ENCODE measurements around the gene FREM3.
"Not testable (repeated sequence)": the region's sequence is repeated elsewhere in the genome, so short reads cannot be mapped to it uniquely, and the experiment has no call there.

The FREM3 gene

DNA sequence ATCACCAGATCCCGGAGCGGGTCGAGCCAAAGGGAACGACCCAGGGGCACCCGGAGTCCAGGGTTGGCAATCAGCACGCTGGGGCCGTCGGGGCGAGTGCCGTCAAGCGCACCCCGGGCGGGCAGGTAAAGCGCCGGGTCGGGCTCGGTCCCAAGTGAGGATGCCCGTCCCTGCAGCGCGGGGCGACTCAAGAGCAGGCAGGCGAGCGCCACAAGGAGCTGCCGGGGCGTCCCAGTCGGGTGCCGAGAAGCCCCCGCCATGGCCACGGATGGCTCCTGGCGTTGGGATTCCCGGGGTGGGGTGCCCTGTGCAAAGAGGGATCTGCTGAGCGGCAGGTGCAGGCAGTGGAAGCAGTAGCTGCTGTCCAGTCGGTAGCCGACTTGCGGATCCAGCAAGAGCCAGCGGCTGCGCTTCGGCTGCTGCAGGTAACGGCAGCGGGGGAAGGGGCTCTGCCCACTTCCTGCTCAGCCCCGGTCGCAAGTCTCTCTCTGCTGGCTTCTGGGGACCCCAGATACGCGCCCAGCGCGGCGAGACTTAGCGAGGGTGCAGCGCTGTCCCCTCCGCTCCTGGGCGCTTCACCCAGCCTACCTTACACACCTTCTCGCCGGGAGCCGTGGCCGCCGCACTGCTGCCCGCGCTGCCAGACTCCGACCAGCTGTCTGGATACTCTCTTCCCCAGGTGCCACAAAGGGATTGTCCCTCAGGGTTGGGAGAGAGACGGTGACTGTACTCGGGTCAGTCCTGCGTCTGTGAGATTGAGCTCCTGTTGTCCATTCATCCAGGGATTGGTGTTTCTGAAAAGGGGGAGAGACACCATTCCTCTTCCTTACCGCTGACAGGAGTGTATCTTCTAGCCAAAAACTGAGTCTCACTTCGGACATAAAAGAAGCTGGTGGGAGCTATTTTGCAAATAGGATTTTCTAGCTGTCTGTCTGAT, at the start of gene FREM3:
Gene FREM3 (minus strand): TSS at position 260 of the 937 bp plus-strand sequence. CDS start 0 bp downstream, at position 260.
- no peak for DNase-seq

DNA sequence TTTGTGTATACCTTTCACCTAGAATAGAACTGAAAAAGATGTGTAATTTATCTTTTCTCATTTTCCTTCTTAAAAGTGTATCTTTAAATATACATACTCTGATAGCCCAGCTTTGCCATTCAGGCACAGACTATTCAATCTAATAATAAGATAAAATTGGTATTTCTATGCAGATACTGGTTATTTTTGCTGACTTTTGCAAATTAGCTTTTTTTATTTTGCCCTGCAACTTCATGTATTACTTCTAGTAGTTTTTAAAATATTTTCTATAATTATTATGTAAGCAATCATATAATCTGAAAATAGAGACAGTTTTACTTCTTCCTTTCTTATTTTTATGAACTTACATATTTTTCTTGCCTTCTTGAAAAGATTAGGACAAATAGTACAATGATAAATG, 45.4 kb upstream of the FREM3 start:
- no peak for DNase-seq

DNA sequence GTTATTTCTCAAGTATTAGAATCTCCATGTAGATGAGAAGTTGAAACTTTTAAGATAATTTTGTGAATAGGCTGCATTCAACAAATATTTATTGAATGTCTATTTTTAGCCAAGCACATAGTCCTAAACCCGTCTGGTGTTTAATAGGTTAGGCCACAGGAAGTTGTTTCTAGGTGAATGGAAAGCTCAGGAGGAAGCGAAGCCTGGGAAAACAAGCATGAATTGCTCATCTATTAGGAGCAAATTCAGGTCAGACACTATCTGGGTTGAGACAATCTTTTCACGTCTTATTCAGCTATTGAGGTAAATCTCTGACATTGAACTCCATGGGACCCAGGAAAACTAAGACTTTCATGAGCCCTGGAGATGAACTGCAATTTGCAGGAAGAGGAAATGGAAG, 43.1 kb upstream of the FREM3 start:
- no peak for DNase-seq

DNA sequence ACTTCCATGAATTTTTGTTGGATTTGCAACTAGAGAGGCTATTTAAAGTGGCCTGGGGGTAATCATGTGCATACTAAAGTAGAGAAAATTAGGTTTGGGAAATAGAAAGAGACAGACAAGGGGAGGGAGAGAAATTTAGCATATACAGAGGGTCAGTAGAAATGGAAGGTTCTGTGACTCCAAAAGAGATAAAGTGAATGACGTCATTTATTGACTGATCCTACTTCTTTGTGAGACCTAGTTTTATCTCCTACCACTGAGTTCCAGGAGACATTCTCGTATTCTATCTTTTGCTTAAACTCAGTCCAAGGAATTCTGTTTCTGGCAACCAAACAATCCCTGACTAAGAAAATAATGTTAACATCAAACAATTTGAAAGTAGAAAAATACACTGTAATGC, 42.4 kb upstream of the FREM3 start:
- no peak for DNase-seq

DNA sequence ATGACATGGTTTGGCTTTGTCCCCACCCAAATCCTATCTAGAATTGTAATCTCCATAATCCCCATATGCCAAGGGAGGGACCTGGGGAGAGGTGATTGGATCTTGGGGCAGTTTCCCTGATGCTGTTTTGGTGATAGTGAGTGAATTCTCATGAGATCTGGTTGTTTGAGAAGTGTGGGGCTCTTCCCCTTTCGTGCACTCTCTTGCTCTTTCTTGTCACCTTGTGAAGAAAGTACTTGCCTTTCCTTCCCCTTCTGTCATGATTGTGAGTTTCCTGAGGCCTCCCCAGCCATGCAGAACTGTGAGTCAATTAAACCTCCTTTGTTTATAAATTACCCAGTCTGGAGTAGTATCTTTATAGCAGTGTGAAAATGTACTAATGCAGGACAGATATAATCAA, 36.4 kb upstream of the FREM3 start:
- DNase-seq, result no peak

DNA sequence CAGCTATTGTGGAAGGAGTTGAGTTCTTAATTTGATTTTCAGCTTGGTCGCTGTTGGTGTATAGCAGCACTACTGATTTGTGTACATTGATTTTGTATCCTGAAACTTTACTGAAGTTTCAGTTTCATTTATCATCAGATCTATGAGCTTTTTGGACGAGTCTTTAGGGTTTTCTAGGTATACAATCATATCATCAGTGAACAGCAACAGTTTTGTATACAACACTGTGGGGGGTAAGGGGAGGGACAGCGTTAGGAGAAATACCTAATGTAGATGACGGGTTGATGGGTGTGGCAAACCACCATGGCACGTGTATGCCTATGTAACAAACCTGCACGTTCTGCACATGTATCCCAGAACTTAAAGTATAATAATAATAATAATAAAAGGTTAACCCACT, 35.6 kb upstream of the FREM3 start:
- DNase-seq, result not testable (repeated sequence)

DNA sequence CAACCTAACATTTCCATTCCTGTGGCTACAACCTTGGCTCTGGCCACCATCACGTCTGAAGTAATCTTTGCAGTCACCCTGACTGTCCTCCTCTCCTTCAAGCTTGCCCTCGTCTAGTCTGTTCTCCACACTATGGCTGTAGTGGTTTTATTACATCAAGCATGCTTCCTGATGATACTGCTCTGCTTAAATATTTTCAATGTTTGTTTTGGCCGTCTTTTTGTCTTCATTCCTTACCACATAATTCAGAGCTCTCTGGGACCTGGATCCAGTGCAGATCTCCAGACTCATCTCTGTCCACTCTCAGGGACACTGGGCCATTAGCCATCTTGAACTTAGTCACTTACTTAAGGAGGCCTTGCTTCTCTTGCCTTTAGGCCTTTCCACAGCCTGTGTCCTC, 27.7 kb upstream of the FREM3 start:
- DNase-seq, result no peak

DNA sequence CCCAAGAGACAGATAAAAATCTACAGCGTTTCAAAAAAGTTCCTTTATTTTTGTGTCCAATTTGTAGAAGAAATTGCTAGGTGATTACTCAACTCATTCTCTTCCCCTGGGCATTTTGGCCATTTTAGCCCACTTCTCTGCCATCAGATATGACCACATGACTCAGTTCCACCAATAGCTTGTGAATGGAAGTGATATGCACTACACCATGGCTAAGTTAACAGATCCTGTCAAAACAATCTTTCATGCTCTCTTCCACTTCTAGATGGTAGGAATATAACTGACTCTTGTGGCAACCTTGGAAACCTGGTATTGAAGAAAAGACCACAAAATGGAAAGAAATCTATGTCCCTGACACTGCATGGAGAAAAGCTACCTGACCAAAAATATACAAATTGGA, 26.2 kb upstream of the FREM3 start:
- DNase-seq, result no peak

DNA sequence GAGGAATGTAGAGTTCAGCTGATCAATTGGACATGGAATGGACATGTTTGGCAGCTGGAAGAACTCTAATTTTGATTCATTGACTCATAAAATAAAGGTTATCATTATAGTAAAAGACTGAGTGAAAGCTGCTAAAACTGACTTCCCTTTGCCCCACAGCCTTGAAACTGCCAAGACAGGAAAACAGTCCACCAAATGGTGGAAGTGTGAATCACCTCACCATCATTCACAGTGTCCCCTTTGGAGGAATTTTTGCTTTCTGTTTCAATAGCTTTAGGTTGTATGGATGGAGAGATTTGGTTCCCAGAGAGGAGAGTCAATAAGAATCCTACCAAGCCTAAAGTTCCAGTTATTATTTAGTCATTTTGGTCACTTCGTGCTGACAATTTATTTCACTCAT, 20.8 kb upstream of the FREM3 start:
- DNase-seq, result no peak

DNA sequence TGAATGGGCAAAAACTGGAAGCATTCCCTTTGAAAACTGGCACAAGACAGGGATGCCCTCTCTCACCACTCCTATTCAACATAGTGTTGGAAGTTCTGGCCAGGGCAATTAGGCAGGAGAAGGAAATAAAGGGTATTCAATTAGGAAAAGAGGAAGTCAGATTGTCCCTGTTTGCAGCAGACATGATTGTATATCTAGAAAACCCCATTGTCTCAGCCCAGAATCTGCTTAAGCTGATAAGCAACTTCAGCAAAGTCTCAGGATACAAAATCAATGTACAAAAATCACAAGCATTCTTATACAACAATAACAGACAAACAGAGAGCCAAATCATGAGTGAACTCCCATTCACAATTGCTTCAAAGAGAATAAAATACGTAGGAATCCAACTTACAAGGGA, 18.3 kb upstream of the FREM3 start:
- not testable (repeated sequence) for DNase-seq

DNA sequence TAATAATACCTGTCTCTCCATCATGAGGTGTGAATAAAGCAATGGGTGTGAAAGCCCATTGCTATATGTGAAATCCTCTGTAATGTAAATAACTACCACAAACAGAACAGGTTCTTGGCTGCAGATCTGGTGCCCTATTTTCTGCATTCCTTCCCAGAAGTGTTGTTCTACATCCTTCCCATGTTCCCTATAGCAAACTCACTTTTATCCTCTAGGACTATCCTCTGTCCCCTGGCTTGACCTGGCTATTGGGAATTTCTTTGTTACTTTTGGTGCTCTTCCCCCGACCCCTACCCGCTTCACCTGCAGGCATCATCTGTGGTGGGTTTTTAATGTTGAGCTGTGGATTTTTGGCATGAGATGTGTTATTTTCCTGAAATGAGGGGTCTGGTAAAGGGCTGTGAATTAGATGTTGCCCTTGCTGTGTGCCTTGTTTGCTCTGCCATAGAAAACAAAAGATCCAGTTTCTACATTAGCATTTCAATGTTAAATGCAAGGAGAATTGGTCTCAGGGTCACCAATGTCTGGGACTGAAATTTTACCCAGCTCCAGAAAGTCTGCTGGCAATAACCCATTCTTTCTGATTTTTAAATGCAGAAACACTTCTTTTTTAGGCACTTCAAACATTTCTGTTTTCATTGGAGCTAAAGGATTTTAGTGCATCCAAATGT, 13.6 kb upstream of the FREM3 start:
- no peak for DNase-seq

DNA sequence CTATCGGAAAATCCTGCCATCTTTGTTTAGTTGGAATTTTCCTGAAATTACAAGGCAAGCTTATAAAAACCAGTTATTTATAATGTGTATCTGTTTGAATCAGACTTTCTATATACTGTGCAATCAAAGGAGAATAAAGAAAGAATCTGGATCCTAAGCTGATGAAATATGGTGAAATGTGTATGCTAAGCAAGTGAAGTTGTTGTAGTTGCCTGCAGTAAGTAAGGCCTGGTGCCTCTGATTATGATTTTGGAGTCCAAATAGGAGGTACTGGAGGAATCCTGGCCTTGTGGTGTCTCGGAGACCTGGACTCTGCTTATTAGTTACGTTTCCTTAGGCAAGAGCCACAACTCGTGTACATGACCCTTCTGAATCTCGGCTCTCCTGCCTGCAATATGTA, 13.1 kb upstream of the FREM3 start:
- no peak for DNase-seq

DNA sequence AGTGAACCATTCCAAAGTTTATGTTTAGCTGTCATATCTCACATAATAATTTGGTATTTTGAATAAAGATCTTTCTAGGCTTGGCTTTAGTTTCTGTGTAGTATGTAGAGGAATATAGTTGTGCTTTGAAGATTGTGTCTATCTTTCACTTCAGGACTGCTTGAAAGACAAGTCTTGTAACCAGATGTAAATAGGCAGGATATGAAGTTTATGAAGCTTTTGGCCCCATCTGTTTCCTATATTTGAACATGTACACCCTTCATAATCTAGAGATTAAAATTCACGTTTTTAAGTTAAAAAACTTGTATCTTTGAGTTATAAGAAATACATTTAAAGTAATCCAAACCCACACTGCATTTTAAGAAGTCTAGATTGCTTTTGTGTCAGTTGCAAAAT, 11.7 kb upstream of the FREM3 start:
- no peak for DNase-seq

DNA sequence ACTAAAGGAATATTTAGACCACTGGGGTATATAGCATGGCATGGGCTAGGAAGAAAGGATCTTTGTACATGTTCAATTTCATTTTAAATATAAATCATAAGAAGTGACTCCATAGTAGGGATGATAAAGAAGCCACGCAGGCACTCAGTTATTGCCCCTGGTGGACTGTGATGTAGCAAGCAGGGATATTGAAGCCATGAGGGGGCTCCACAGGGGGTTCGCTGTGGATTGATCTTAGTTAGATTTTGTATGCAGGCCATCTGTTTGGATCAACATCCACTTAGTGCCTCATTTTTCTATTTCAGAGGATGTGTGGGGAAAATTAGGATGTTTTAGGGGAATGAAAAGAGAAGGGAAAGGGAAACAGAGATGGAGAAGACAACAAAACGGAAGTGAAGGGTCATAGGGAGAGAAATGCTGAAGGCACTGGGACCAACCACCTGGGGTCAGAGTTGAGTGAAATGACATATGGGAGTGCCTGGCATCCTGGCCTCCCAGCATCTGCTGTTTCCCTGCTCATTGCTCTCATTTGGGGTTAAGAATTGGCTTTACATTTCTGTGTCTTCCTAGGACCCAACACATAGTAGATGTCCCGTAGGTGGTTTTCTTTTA, 11.2 kb upstream of the FREM3 start:
- DNase-seq, result no peak

DNA sequence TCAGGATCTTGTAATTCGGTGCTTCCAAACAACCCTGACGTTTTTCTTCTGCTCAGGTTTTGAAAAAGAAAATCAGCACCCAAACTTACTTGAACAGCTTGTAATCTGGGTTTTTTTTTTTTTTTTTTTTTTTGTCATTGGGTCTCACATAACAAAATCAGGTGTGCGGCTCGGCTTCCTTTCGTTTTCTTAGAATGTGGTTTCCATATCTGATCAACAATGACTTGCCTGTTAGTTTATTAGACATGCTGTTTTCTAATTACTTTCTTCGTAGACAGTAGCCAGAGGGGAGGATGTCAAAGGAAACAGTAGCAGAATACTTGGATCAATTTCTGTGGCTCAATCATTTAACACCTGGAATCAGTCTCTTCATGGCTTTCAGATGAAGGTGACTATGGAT, 890 bp upstream of the FREM3 start:
- no peak for DNase-seq

DNA sequence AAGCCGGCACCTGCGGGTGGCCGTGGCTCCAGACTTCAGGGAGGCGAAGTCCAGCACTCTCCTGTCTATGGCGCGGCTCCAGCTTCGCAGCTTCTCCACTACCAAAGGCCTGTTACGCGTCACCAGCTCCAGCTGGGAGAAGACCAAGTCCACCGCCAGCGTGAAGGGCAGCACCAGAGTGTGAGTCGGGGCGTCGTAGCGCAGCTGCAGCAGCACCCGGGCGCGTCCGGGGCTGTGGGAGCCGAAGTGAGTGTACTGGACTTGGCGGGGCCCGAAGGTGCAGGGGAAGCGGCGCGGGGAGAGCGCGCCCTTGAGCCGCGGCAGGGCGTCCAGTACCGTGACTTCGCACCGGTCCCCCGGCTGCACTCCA, 444 bp downstream of the FREM3 start:
- no peak for DNase-seq

DNA sequence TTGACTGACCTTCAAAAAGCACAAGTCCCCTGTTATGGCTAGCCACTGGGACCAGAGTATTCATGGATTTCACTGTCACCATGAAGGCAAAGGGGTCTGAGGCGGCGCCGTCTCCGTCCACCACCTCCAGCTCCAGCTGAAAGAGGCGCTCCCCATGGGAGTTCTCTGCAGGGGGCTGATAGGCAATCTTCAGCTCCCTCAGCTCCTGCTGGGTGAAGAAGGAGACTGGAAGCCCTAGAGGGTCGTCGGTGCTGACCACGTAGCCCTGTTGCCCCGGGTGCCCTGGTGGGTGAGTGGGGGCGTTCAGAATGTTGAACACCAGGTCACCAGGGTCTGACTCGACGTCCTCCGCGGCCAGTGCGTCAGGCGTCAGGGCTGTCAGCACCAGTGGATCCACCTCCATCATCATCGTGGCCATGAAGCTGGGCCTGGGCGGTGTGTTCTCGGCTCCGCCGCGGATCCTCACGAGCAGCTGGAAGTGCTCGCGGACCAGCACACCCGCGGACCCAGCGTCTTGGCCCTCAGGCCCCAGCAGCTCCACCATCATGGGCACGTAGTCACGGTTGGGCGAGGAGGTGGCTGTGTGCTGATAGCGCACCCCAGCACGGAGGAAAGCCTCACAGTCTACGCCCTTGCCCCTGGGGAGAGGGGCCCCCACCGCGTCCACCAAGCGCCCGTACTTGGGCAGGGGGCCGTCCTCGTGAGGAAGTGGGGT, 987 bp downstream of the FREM3 start:
- no peak for DNase-seq

DNA sequence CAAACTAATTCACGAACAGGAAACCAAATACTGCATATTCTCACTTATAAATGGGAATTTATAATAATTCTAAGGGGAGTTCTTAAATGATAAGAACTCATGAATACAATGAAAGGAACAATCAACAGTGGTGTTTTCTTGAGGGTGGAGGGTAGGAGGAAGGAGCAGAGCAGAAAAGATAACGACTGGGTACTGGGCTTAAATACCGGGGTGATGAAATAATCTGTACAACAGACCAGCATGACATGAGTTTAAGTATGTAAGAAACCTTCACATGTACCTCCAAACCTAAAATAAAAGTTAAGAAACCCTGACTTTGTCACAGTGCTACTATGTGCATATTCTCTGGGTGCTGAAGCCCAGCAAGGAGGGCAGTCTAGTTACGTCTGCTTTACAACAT, 6.6 kb downstream of the FREM3 start:
- DNase-seq, result no peak

DNA sequence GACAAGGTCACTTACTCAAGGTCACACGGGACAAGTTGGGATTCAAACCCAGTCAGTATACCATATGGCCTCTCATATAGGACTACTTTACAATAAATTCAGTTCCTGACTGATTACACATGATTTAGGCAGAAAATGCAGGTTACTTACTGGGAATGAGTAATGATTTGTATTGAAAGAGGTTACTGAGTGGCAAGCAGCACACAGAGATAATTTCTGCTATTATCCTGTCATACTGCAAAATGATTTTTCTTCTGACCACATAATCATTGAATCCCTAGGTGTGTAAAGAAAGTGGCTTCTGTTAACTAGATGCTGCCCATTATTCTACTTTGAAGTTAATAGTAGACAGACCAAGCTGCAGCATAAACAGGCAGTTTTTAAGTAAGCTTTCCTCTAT, 8.2 kb downstream of the FREM3 start:
- no peak for DNase-seq

DNA sequence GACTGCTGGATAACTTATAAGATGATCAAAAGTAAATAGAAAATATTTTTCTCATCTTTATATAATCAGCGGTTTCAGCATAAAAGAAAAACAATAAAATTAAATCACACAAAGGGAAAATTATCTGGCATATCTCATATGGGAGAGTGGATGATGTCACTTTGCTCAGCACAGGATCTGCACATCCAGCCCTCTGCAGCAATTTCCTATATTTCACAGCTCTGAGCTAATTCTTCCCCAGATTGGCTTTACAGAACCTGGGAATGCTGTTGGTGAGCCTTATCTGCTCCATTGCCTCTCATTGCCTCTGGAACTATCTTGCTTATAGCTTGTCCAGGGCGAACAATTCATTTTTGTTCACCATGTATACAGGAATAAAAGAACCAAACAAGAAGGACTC, 21.0 kb downstream of the FREM3 start:
- DNase-seq, result no peak

DNA sequence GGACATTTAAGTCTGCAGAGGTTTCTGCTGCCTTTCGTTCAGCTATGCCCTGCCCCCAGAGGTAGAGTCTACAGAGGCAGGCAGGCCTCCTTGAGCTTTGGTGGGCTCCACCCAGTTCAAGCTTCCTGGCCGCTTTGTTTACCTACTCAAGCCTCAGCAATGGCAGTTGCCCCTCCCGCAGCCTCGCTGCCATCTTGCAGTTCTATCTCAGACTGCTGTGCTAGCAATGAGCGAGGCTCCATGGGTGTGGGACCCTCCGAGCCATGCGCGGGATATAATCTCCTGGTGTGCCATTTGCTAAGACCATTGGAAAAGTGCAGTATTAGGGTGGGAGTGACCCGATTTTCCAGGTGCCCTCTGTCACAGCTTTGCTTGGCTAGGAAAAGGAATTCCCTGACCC, 26.8 kb downstream of the FREM3 start:
- not testable (repeated sequence) for DNase-seq

DNA sequence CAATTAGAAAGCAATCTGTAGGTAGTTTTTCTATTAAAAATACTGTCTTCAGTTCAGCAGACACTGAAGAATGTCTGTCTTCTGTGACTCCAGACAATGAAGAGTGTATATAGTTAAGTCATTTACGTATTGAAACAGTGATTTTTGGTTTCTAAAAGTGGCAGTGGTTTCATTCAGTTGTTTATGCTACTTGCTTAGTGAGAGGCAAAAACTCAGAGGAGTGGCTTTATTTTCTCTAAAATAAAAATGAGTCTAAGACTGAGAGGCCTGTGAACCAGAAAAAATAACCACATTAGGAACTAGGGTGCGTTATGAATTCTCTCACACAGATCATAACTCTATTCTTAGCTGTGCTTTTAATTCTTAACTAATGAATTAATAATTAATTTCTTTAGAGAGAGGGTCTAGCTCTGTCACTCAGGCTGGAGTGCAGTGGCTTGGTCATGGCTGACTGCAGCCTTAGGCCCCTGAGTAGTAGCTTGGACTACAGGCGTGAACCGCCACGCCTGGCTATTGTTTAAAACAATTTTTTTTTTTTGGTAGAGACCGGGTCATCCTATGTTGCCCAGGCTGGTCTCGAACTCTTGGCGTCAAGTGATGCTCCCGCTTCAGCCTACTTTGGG, 31.4 kb downstream of the FREM3 start:
- DNase-seq, result no peak

DNA sequence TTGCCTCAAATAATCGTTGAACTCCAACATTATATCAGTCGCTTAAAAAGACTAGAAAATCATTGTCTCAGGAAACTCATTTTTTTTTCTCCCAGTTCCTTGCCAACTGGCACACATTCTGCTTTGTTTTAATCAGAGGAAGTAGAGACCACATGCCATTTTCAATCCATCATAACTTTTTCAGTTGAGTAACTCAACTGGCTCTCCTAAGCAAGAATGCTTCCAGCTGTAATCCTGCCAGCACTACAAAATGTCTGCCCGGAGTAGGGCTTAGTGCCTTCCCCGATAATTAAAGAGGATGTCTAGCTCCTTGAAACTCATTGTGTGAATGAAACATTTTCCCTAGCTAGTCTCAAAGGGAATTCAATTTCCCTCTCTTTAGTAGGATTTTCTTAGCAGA, 33.0 kb downstream of the FREM3 start:
- DNase-seq, result no peak
